GM13977 (cell line): Measurements from ENCODE around the gene TCEA3.

Experiments used
- DNase-seq: peaks from one replicate; pipeline ENCODE4 v3.0.0; 2012; ENCODE audit warnings: low spot score
- CTCF ChIP-seq: IDR thresholded peaks from 2 replicates; pipeline ENCODE4 v1.5.1; 2012; ENCODE audit warnings: mild to moderate bottlenecking, control low read depth; ENCODE audit not compliant: insufficient read depth; ENCODE audit errors: extremely low read depth, missing control alignments
- in situ Hi-C: fragments of 300-500 bp; cut with MboI; formaldehyde crosslinking; loops from one replicate; pipeline ENCODE4 v1.12.0; 2022; ENCODE audit warnings: low sequenced_read_pairs, low pct_unique_long_range_greater_than_20kb, mixed read lengths, inconsistent platforms; ENCODE audit not compliant: unreplicated experiment

TCEA3 gene

GRCh38 chr1:23370330-23370708 is 54.2 kb downstream of the TCEA3 start:
- no peak for DNase-seq
- no peak for TF ChIP-seq CTCF
- in situ Hi-C loops: no loop called here

- DNase-seq: peak; percentile 37
- in situ Hi-C loops: no loop called here
- no peak for TF ChIP-seq CTCF
Measured at GRCh38 chr1:23369335-23370013, 55.1 kb downstream of the TCEA3 start, which contains the start of gene ZNF436. TSS of gene ZNF436 (minus strand) at chr1:23369836. CDS start at chr1:23368005, 1,831 bp downstream.

- peak; percentile 90 for DNase-seq
- in situ Hi-C loops: no loop called here
- TF ChIP-seq CTCF: peak; percentile 27
Measured at GRCh38 chr1:23368562-23369334, 55.8 kb downstream of the TCEA3 start.

- TF ChIP-seq CTCF: no peak
- in situ Hi-C loops: no loop called here
- peak; percentile 98 for DNase-seq
Measured at GRCh38 chr1:23367791-23368561, 56.6 kb downstream of the TCEA3 start.

GRCh38 chr1:23367451-23367790 is 57.1 kb downstream of the TCEA3 start:
- in situ Hi-C loops: no loop called here
- no peak for TF ChIP-seq CTCF
- no peak for DNase-seq

- no peak for TF ChIP-seq CTCF
- DNase-seq: no peak
- in situ Hi-C loops: no loop called here
Measured at GRCh38 chr1:23366598-23366997, 58.0 kb downstream of the TCEA3 start.
